Suprapubic skin (tissue), 4 donors: ENCODE data around the gene NRCAM. TPM values are rescaled to one million over a fixed set of nuclear protein-coding genes. Genes with fewer than 3 reads are reported as not detected.

Experiments used
- DNase-seq, 2 donors: peaks; one replicate each; pipeline ENCODE4 v3.0.0-alpha.2; 2019; ENCODE audit warnings: low spot score in 2 of 2
- H3K27ac ChIP-seq: fragments of 200-600 bp; sonication (generic); one replicate; pipeline ENCODE4 v1.5.1; 2019
- H3K27me3 ChIP-seq: fragments of 200-600 bp; sonication (generic); one replicate; pipeline ENCODE4 v1.5.1; 2019
- H3K36me3 ChIP-seq: fragments of 200-600 bp; sonication (generic); one replicate; pipeline ENCODE4 v1.5.1; 2019
- H3K4me1 ChIP-seq: fragments of 200-600 bp; sonication (generic); one replicate; pipeline ENCODE4 v1.5.1; 2019
- H3K4me3 ChIP-seq: fragments of 200-600 bp; sonication (generic); one replicate; pipeline ENCODE4 v1.5.1; 2019; ENCODE audit warnings: mild to moderate bottlenecking
- H3K9me3 ChIP-seq: fragments of 200-600 bp; sonication (generic); one replicate; pipeline ENCODE4 v1.5.1; 2019
- CTCF ChIP-seq, 2 donors: fragments of 200-600 bp in 1 of 2; fragments of 450-650 bp in 1 of 2; sonication (generic) in 1 of 2; IDR thresholded peaks; one replicate each; pipeline ENCODE4 v1.5.1; 2016 to 2019; ENCODE audit warnings: antibody characterized with exemption in 2 of 2, mild to moderate bottlenecking in 1 of 2, moderate library complexity in 1 of 2
- EP300 ChIP-seq: sonication (generic); formaldehyde crosslinking; IDR thresholded peaks from one replicate; pipeline ENCODE4 v1.6.1; 2017; ENCODE audit warnings: antibody characterized with exemption
- POLR2A ChIP-seq, 2 donors: fragments of 450-650 bp; IDR thresholded peaks; one replicate each; pipeline ENCODE4 v1.6.1; 2017; ENCODE audit warnings: antibody characterized with exemption in 2 of 2, mild to moderate bottlenecking in 2 of 2, moderate library complexity in 2 of 2
- POLR2AphosphoS5 ChIP-seq, 3 donors: sonication (generic); formaldehyde crosslinking; IDR thresholded peaks; one replicate each; pipeline ENCODE4 v1.6.1; 2017; ENCODE audit warnings: antibody characterized with exemption in 3 of 3
- WGBS: methylation state at CpG from one replicate; pipeline ENCODE4 v1.1.5; 2018; 5-methylcytosine and 5-hydroxymethylcytosine counted together
- total RNA-seq, 4 donors: library from RNA; depleted of rRNA; stranded (reverse); fragments of >200 nt; gene quantifications; one replicate each; pipeline ENCODE4 v1.1.0, GENCODE V29; 2016

Gene NRCAM
- total RNA-seq, 4 donors from 2014 or later = 2.3 to 7.2 (median 2.8) TPM

GRCh38 chr7:108497082-108497725, 41.0 kb upstream of the NRCAM start:
- Histone ChIP-seq H3K9me3 (no peaks in the 10 kb centered on the region), H3K27ac (no peak overlapping the region), H3K36me3 (peaks cover 48% of the 10 kb centered on the region), H3K4me3 (no peak overlapping the region), H3K27me3 (no peaks in the 10 kb centered on the region), H3K4me1 (no peaks in the 10 kb centered on the region)
- TF ChIP-seq POLR2A (IDR thresholded peaks at IDR 0.05) (no peak), CTCF (IDR thresholded peaks at IDR 0.05) (peak; percentile 71)
- DNase-seq = no peak
- WGBS = 93% methylated on average over 3 of the region's 3 CpGs

GRCh38 chr7:108492742-108493141, 36.5 kb upstream of the NRCAM start:
- Histone ChIP-seq H3K4me1 (no peaks in the 10 kb centered on the region), H3K27ac (no peak overlapping the region), H3K27me3 (no peaks in the 10 kb centered on the region), H3K9me3 (no peaks in the 10 kb centered on the region), H3K4me3 (no peak overlapping the region), H3K36me3 (peaks cover 50% of the 10 kb centered on the region)
- TF ChIP-seq CTCF (IDR thresholded peaks at IDR 0.05) (no peak), POLR2AphosphoS5 (IDR thresholded peaks at IDR 0.05) (no peak), EP300 (no peak), POLR2A (IDR thresholded peaks at IDR 0.05) (no peak)
- DNase-seq = no peak
- 90% methylated on average over 4 of the region's 4 CpGs for WGBS

- H3K27me3 ChIP-seq = no peaks in the 10 kb centered on the region
- no peak overlapping the region for H3K27ac ChIP-seq
- no peak overlapping the region for H3K4me3 ChIP-seq
- H3K9me3 ChIP-seq = no peaks in the 10 kb centered on the region
- peaks cover 42% of the 10 kb centered on the region for H3K36me3 ChIP-seq
- no peaks in the 10 kb centered on the region for H3K4me1 ChIP-seq
- DNase-seq = no peak
- 84% methylated on average over 4 of the region's 4 CpGs for WGBS
- TF ChIP-seq POLR2AphosphoS5 (IDR thresholded peaks at IDR 0.05) = no peak
- TF ChIP-seq CTCF (IDR thresholded peaks at IDR 0.05) = no peak
- no peak for TF ChIP-seq EP300
- TF ChIP-seq POLR2A (IDR thresholded peaks at IDR 0.05) = no peak
Measured at GRCh38 chr7:108488768-108489538, 32.7 kb upstream of the NRCAM start.

GRCh38 chr7:108487646-108488045, 31.4 kb upstream of the NRCAM start:
- DNase-seq = no peak
- H3K27me3 ChIP-seq = no peaks in the 10 kb centered on the region
- H3K36me3 ChIP-seq = peaks cover 48% of the 10 kb centered on the region
- H3K9me3 ChIP-seq = no peaks in the 10 kb centered on the region
- no peak overlapping the region for H3K27ac ChIP-seq
- TF ChIP-seq CTCF (IDR thresholded peaks at IDR 0.05) (no peak), EP300 (no peak), POLR2AphosphoS5 (IDR thresholded peaks at IDR 0.05) (no peak), POLR2A (IDR thresholded peaks at IDR 0.05) (no peak)
- H3K4me1 ChIP-seq = no peaks in the 10 kb centered on the region
- no peak overlapping the region for H3K4me3 ChIP-seq

- 88% methylated on average over 5 of the region's 5 CpGs for WGBS
- no peak for TF ChIP-seq EP300
Measured at GRCh38 chr7:108486291-108486966, 30.2 kb upstream of the NRCAM start.

More at GRCh38 chr7:108486291-108486966, 30.2 kb upstream of the NRCAM start:
- Histone ChIP-seq H3K4me3 (no peak overlapping the region), H3K9me3 (no peaks in the 10 kb centered on the region), H3K4me1 (no peaks in the 10 kb centered on the region), H3K27me3 (no peaks in the 10 kb centered on the region), H3K36me3 (peaks cover 51% of the 10 kb centered on the region), H3K27ac (no peak overlapping the region)
- no peak for DNase-seq
